SIG-M5 treated with dmso at 0.1 percent for 504 hours (cell line): Measurements from ENCODE around the gene PANX2.
"Not testable (repeated sequence)": the region's sequence is repeated elsewhere in the genome, so short reads cannot be mapped to it uniquely, and the experiment has no call there.

ENCODE experiments used
- DNase-seq: peaks from one replicate; lab custom pipeline; 2025; ENCODE audit not compliant: unreplicated experiment; lab: John Stamatoyannopoulos, UW

The PANX2 gene

GRCh38 chr22:50197856-50198623 is 27.5 kb downstream of the PANX2 start:
- DNase-seq, result no peak

- no peak for DNase-seq
Measured at GRCh38 chr22:50198624-50199017, 28.1 kb downstream of the PANX2 start.

GRCh38 chr22:50199251-50199721 is 28.8 kb downstream of the PANX2 start:
- DNase-seq, result no peak

- DNase-seq, result no peak
Measured at GRCh38 chr22:50199829-50200460, 29.4 kb downstream of the PANX2 start.

GRCh38 chr22:50200461-50201190 is 30.1 kb downstream of the PANX2 start, which contains the start of gene SELENOO:
SELENOO (plus strand) TSS chr22:50201011; CDS start chr22:50201037, 26 bp downstream.
- peak; percentile 82 for DNase-seq

- DNase-seq, result no peak
Measured at GRCh38 chr22:50201191-50202129, 30.9 kb downstream of the PANX2 start.

GRCh38 chr22:50202130-50202666 is 31.7 kb downstream of the PANX2 start:
- DNase-seq, result no peak

GRCh38 chr22:50203288-50203687 is 32.8 kb downstream of the PANX2 start:
- DNase-seq, result no peak

GRCh38 chr22:50204571-50204970 is 34.0 kb downstream of the PANX2 start:
- no peak for DNase-seq

- DNase-seq, result not testable (repeated sequence)
Measured at GRCh38 chr22:50204998-50205397, 34.5 kb downstream of the PANX2 start.

GRCh38 chr22:50205781-50206569 is 35.4 kb downstream of the PANX2 start:
- no peak for DNase-seq

- no peak for DNase-seq
Measured at GRCh38 chr22:50206599-50206998, 36.1 kb downstream of the PANX2 start.

GRCh38 chr22:50207383-50208140 is 37.0 kb downstream of the PANX2 start:
- DNase-seq, result no peak

GRCh38 chr22:50208430-50208938 is 38.0 kb downstream of the PANX2 start:
- no peak for DNase-seq

GRCh38 chr22:50208939-50209892 is 38.7 kb downstream of the PANX2 start:
- no peak for DNase-seq

GRCh38 chr22:50209893-50210292 is 39.4 kb downstream of the PANX2 start:
- peak; percentile 36 for DNase-seq

GRCh38 chr22:50210378-50211139 is 40.0 kb downstream of the PANX2 start:
- DNase-seq, result no peak
